ENCODE data around the gene EIF2S3. TPM values are rescaled to one million over a fixed set of nuclear protein-coding genes. Genes with fewer than 3 reads are reported as not detected.

The EIF2S3 gene
- total RNA-seq, 3 donors from 2014 or later = 257 to 313 (median 258) TPM

GRCh38 chrX:24081661-24082154 lies 27.0 kb downstream of the EIF2S3 start:
- Mint-ChIP-seq H3K27me3 (ENCODE audit: low read depth) (no peaks in the 10 kb centered on the region), H3K9me3 (no peaks in the 10 kb centered on the region), H3K36me3 (ENCODE audit: insufficient read depth) (peaks cover 7% of the 10 kb centered on the region), H3K4me1 (ENCODE audit: low read depth) (peaks cover 15% of the 10 kb centered on the region), H3K4me3 (no peak overlapping the region)
- ATAC-seq (no peak), DNase-seq (peak; percentile 43)

- Mint-ChIP-seq H3K4me1 (ENCODE audit: low read depth) (peaks cover 15% of the 10 kb centered on the region), H3K4me3 (no peak overlapping the region), H3K36me3 (ENCODE audit: insufficient read depth) (peaks cover 5% of the 10 kb centered on the region), H3K27me3 (ENCODE audit: low read depth) (no peaks in the 10 kb centered on the region), H3K9me3 (no peaks in the 10 kb centered on the region)
- DNase-seq (no peak), ATAC-seq (no peak)
Measured at GRCh38 chrX:24082447-24082846, 27.7 kb downstream of the EIF2S3 start.

- Mint-ChIP-seq H3K9me3 (no peaks in the 10 kb centered on the region), H3K4me1 (ENCODE audit: low read depth) (peaks cover 11% of the 10 kb centered on the region), H3K36me3 (ENCODE audit: insufficient read depth) (no peaks in the 10 kb centered on the region), H3K27me3 (ENCODE audit: low read depth) (no peaks in the 10 kb centered on the region), H3K4me3 (no peak overlapping the region)
- DNase-seq (no peak), ATAC-seq (no peak)
Measured at GRCh38 chrX:24085101-24085500, 30.3 kb downstream of the EIF2S3 start.

GRCh38 chrX:24090300-24091200 lies 35.8 kb downstream of the EIF2S3 start:
- Mint-ChIP-seq H3K4me3 (no peak overlapping the region), H3K9me3 (no peaks in the 10 kb centered on the region), H3K4me1 (ENCODE audit: low read depth) (no peaks in the 10 kb centered on the region), H3K36me3 (ENCODE audit: insufficient read depth) (no peaks in the 10 kb centered on the region), H3K27me3 (ENCODE audit: low read depth) (no peaks in the 10 kb centered on the region)
- no peak for DNase-seq
- ATAC-seq = no peak

GRCh38 chrX:24093746-24094145 lies 39.0 kb downstream of the EIF2S3 start:
- Mint-ChIP-seq H3K36me3 (ENCODE audit: insufficient read depth) (no peaks in the 10 kb centered on the region), H3K4me1 (ENCODE audit: low read depth) (no peaks in the 10 kb centered on the region), H3K27me3 (ENCODE audit: low read depth) (no peaks in the 10 kb centered on the region), H3K4me3 (no peak overlapping the region), H3K9me3 (no peaks in the 10 kb centered on the region)
- DNase-seq (no peak), ATAC-seq (no peak)

GRCh38 chrX:24097741-24098260 lies 43.0 kb downstream of the EIF2S3 start:
- ATAC-seq = no peak

GRCh38 chrX:24098932-24099331 lies 44.2 kb downstream of the EIF2S3 start:
- no peak overlapping the region for H3K4me3 Mint-ChIP-seq
- H3K4me1 Mint-ChIP-seq (ENCODE audit: low read depth) = peaks cover 13% of the 10 kb centered on the region
- H3K27me3 Mint-ChIP-seq (ENCODE audit: low read depth) = no peaks in the 10 kb centered on the region
- H3K9me3 Mint-ChIP-seq = no peaks in the 10 kb centered on the region
- H3K36me3 Mint-ChIP-seq (ENCODE audit: insufficient read depth) = no peaks in the 10 kb centered on the region
- DNase-seq (no peak), ATAC-seq (no peak)

More at GRCh38 chrX:24097741-24098260, 43.0 kb downstream of the EIF2S3 start:
- Mint-ChIP-seq H3K27me3 (ENCODE audit: low read depth) (no peaks in the 10 kb centered on the region), H3K36me3 (ENCODE audit: insufficient read depth) (no peaks in the 10 kb centered on the region), H3K4me3 (no peak overlapping the region), H3K9me3 (no peaks in the 10 kb centered on the region), H3K4me1 (ENCODE audit: low read depth) (peaks cover 13% of the 10 kb centered on the region)
- no peak for DNase-seq

- ATAC-seq (peak; percentile 18 to 59), DNase-seq (no peak)
- peak overlapping the region; percentile 14 for H3K4me3 Mint-ChIP-seq
- H3K27me3 Mint-ChIP-seq (ENCODE audit: low read depth) = no peaks in the 10 kb centered on the region
- no peaks in the 10 kb centered on the region for H3K9me3 Mint-ChIP-seq
- H3K4me1 Mint-ChIP-seq (ENCODE audit: low read depth) = peaks cover 13% of the 10 kb centered on the region
- H3K36me3 Mint-ChIP-seq (ENCODE audit: insufficient read depth) = no peaks in the 10 kb centered on the region
Measured at GRCh38 chrX:24099394-24099793, 44.6 kb downstream of the EIF2S3 start.

- DNase-seq = no peak
- H3K4me1 Mint-ChIP-seq (ENCODE audit: low read depth) = peaks cover 13% of the 10 kb centered on the region
- H3K27me3 Mint-ChIP-seq (ENCODE audit: low read depth) = no peaks in the 10 kb centered on the region
- peak in 1 of 2 donors; percentile 18 for ATAC-seq
- H3K36me3 Mint-ChIP-seq (ENCODE audit: insufficient read depth) = no peaks in the 10 kb centered on the region
- no peaks in the 10 kb centered on the region for H3K9me3 Mint-ChIP-seq
- no peak overlapping the region for H3K4me3 Mint-ChIP-seq
Measured at GRCh38 chrX:24100713-24101112, 46.0 kb downstream of the EIF2S3 start.

- Mint-ChIP-seq H3K27me3 (ENCODE audit: low read depth) (no peaks in the 10 kb centered on the region), H3K9me3 (no peaks in the 10 kb centered on the region), H3K4me1 (ENCODE audit: low read depth) (no peaks in the 10 kb centered on the region), H3K4me3 (no peak overlapping the region), H3K36me3 (ENCODE audit: insufficient read depth) (no peaks in the 10 kb centered on the region)
- no peak for DNase-seq
- ATAC-seq = no peak
Measured at GRCh38 chrX:24110069-24110468, 55.3 kb downstream of the EIF2S3 start.

- H3K4me3 Mint-ChIP-seq = no peak overlapping the region
- no peaks in the 10 kb centered on the region for H3K27me3 Mint-ChIP-seq (ENCODE audit: low read depth)
- no peaks in the 10 kb centered on the region for H3K4me1 Mint-ChIP-seq (ENCODE audit: low read depth)
- DNase-seq (no peak), ATAC-seq (no peak)
- no peaks in the 10 kb centered on the region for H3K9me3 Mint-ChIP-seq
- H3K36me3 Mint-ChIP-seq (ENCODE audit: insufficient read depth) = no peaks in the 10 kb centered on the region
Measured at GRCh38 chrX:24113181-24113580, 58.4 kb downstream of the EIF2S3 start.

- no peaks in the 10 kb centered on the region for H3K27me3 Mint-ChIP-seq (ENCODE audit: low read depth)
- H3K36me3 Mint-ChIP-seq (ENCODE audit: insufficient read depth) = no peaks in the 10 kb centered on the region
- ATAC-seq (no peak), DNase-seq (no peak)
- no peaks in the 10 kb centered on the region for H3K4me1 Mint-ChIP-seq (ENCODE audit: low read depth)
- no peaks in the 10 kb centered on the region for H3K9me3 Mint-ChIP-seq
- no peak overlapping the region for H3K4me3 Mint-ChIP-seq
Measured at GRCh38 chrX:24117258-24117657, 62.5 kb downstream of the EIF2S3 start.

- no peaks in the 10 kb centered on the region for H3K27me3 Mint-ChIP-seq (ENCODE audit: low read depth)
- DNase-seq (no peak), ATAC-seq (no peak)
- H3K4me1 Mint-ChIP-seq (ENCODE audit: low read depth) = no peaks in the 10 kb centered on the region
- no peaks in the 10 kb centered on the region for H3K36me3 Mint-ChIP-seq (ENCODE audit: insufficient read depth)
- H3K4me3 Mint-ChIP-seq = no peak overlapping the region
- no peaks in the 10 kb centered on the region for H3K9me3 Mint-ChIP-seq
Measured at GRCh38 chrX:24124244-24124799, 69.6 kb downstream of the EIF2S3 start.

- no peaks in the 10 kb centered on the region for H3K4me1 Mint-ChIP-seq (ENCODE audit: low read depth)
Measured at GRCh38 chrX:24125028-24125612, 70.4 kb downstream of the EIF2S3 start.

More at GRCh38 chrX:24125028-24125612, 70.4 kb downstream of the EIF2S3 start:
- no peaks in the 10 kb centered on the region for H3K9me3 Mint-ChIP-seq
- no peak for ATAC-seq
- DNase-seq = no peak
- no peaks in the 10 kb centered on the region for H3K36me3 Mint-ChIP-seq (ENCODE audit: insufficient read depth)
- no peak overlapping the region for H3K4me3 Mint-ChIP-seq
- H3K27me3 Mint-ChIP-seq (ENCODE audit: low read depth) = no peaks in the 10 kb centered on the region

All from activated T-cell treated with anti-CD3 and anti-CD28 coated beads, Interleukin-2, amount 50 U/mL, for 4 hours (primary cell).